Measurements from ENCODE around the gene ZSCAN5B. TPM values are rescaled to one million over a fixed set of nuclear protein-coding genes. Genes with fewer than 3 reads are reported as not detected.

The ZSCAN5B gene
- total RNA-seq, 4 donors from 2014 or later = 1.2 TPM; not detected in 3

GRCh38 chr19:56174550-56174949 lies 23.0 kb downstream of the ZSCAN5B start:
- Histone ChIP-seq H3K4me3 (no peak overlapping the region), H3K9me3 (no peaks in the 10 kb centered on the region), H3K27ac (replicated peaks in 1 of 4) (no peak overlapping the region), H3K27me3 (peaks cover 0 to 47% (median 0%) of the 10 kb centered on the region in 4 donors), H3K4me1 (peaks cover 0 to 5% (median 2%) of the 10 kb centered on the region in 4 donors), H3K36me3 (no peaks in the 10 kb centered on the region)
- intact Hi-C loops (cut with DNase I) = loop anchor here (5.0 kb wide), 1 partner anchor 82 kb away; no protein-coding TSS in a partner anchor
- WGBS = 43% methylated on average over 11 of the region's 11 CpGs
- TF ChIP-seq, protein P1, sequence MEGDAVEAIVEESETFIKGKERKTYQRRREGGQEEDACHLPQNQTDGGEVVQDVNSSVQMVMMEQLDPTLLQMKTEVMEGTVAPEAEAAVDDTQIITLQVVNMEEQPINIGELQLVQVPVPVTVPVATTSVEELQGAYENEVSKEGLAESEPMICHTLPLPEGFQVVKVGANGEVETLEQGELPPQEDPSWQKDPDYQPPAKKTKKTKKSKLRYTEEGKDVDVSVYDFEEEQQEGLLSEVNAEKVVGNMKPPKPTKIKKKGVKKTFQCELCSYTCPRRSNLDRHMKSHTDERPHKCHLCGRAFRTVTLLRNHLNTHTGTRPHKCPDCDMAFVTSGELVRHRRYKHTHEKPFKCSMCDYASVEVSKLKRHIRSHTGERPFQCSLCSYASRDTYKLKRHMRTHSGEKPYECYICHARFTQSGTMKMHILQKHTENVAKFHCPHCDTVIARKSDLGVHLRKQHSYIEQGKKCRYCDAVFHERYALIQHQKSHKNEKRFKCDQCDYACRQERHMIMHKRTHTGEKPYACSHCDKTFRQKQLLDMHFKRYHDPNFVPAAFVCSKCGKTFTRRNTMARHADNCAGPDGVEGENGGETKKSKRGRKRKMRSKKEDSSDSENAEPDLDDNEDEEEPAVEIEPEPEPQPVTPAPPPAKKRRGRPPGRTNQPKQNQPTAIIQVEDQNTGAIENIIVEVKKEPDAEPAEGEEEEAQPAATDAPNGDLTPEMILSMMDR (IDR thresholded peaks at IDR 0.05) = no peak
- no peak for TF ChIP-seq EP300 (IDR thresholded peaks at IDR 0.05)
- no peak for TF ChIP-seq POLR2AphosphoS5 (IDR thresholded peaks at IDR 0.05)
- no peak for DNase-seq (ENCODE audit: extremely low spot score)

DNA sequence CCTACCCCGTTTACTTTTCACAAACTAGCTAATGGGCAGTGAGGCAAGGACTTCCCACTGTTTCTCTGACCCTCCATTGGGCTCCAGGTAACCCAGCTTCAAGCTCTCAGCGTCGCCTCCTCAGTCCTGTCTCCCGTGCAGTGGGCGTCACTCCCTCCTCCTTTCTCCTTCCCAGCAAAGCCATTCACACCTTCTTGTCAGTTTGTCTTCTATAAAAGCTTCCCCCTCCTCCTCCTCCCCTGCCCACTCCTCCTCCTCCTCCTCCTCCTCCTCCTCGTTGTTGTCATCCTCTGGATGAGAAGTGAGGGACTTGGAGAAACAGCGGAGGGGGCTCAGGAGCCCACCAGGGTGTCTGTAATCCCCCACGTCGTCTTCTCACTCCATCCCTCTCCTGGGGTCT lies 23.5 kb downstream of the ZSCAN5B start:
- H3K4me1 ChIP-seq = peaks cover 0 to 5% (median 2%) of the 10 kb centered on the region in 4 donors
- intact Hi-C loops (cut with DNase I) = loop anchor here (5.0 kb wide), 1 partner anchor 82 kb away; no protein-coding TSS in a partner anchor
- no peak overlapping the region for H3K4me3 ChIP-seq
- peaks cover 0 to 47% (median 0%) of the 10 kb centered on the region in 4 donors for H3K27me3 ChIP-seq
- H3K36me3 ChIP-seq = no peaks in the 10 kb centered on the region
- H3K27ac ChIP-seq (replicated peaks in 1 of 4) = no peak overlapping the region
- no peak for DNase-seq (ENCODE audit: extremely low spot score)
- no peaks in the 10 kb centered on the region for H3K9me3 ChIP-seq
- TF ChIP-seq EP300 (IDR thresholded peaks at IDR 0.05) (no peak), POLR2AphosphoS5 (IDR thresholded peaks at IDR 0.05) (no peak), POLR2A (IDR thresholded peaks at IDR 0.05; ENCODE audit: low read depth) (no peak)
- TF ChIP-seq, protein P1 (IDR thresholded peaks at IDR 0.05) = no peak
- 15% methylated on average over 9 of the region's 9 CpGs for WGBS

DNA sequence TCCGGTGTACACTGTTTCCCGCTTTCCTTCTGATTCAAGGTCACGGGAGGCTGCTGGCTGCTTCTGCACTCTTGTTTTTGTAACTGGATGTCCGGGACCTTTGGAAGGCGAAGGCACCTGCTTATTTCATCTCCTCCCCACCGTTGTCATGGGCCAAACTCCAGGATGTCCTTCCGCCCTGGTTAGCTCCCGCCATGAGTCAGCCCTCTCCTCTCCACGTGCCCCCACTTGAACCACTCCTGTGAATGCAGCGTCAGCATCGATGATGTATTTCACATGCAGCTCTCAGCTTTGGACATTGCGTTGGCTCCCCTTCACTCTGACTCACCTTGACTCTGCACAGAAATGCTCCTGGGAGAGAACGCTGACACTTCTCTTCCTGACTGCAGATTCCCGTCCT lies 27.3 kb downstream of the ZSCAN5B start:
- 50% methylated on average over 14 of the region's 14 CpGs for WGBS
- intact Hi-C loops (cut with DNase I) = loop anchor here (2.0 to 5.0 kb wide), 2 partner anchors 65 to 78 kb away; no protein-coding TSS in a partner anchor
- TF ChIP-seq POLR2A (IDR thresholded peaks at IDR 0.05; ENCODE audit: low read depth) (no peak), EP300 (IDR thresholded peaks at IDR 0.05) (no peak), POLR2AphosphoS5 (IDR thresholded peaks at IDR 0.05) (no peak)
- TF ChIP-seq, protein P1 (IDR thresholded peaks at IDR 0.05) = no peak
- DNase-seq (ENCODE audit: extremely low spot score) = no peak
- Histone ChIP-seq H3K4me3 (no peak overlapping the region), H3K36me3 (no peaks in the 10 kb centered on the region), H3K27ac (replicated peaks in 1 of 4) (no peak overlapping the region), H3K9me3 (no peaks in the 10 kb centered on the region), H3K27me3 (peaks cover 0 to 23% (median 0%) of the 10 kb centered on the region in 4 donors), H3K4me1 (peaks cover 0 to 5% (median 2%) of the 10 kb centered on the region in 4 donors)

GRCh38 chr19:56167064-56167578 lies 30.5 kb downstream of the ZSCAN5B start:
- intact Hi-C loops (cut with DNase I) = no loop called here
- Histone ChIP-seq H3K27ac (replicated peaks in 1 of 4) (no peak overlapping the region), H3K36me3 (peaks cover 0 to 1% (median 0%) of the 10 kb centered on the region in 4 donors), H3K27me3 (no peaks in the 10 kb centered on the region), H3K9me3 (no peaks in the 10 kb centered on the region), H3K4me3 (no peak overlapping the region), H3K4me1 (peaks cover 0 to 5% (median 2%) of the 10 kb centered on the region in 4 donors)
- DNase-seq (ENCODE audit: extremely low spot score) = no peak
- TF ChIP-seq POLR2A (IDR thresholded peaks at IDR 0.05; ENCODE audit: low read depth) (no peak), POLR2AphosphoS5 (IDR thresholded peaks at IDR 0.05) (no peak), EP300 (IDR thresholded peaks at IDR 0.05) (no peak)
- TF ChIP-seq, protein P1 (IDR thresholded peaks at IDR 0.05) = no peak
- WGBS = 37% methylated on average over 7 of the region's 7 CpGs

DNA sequence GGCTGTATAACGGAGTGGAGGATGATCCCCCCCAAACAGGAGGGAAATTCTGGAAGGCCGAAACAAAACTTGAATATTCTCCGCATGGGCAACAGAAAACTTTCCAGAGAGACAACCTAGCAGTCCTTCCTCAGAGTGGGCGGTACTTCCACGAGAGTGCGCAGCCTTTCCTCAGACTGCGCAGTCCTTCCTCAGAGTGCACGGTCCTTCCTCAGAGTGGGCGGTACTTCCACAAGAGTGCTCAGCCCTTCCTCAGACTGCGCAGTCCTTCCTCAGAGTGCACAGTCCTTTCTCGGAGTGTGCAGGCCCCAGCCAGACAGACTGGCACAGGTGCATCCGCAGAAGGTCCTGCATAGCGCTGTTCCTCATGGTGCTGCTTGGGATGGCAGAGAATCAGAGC lies 34.5 kb downstream of the ZSCAN5B start:
- DNase-seq (ENCODE audit: extremely low spot score) = no peak
- H3K9me3 ChIP-seq = no peaks in the 10 kb centered on the region
- H3K36me3 ChIP-seq = peaks cover 15 to 37% (median 36%) of the 10 kb centered on the region in 4 donors
- 85% methylated on average over 13 of the region's 13 CpGs for WGBS
- intact Hi-C loops (cut with DNase I) = no loop called here
- no peak overlapping the region for H3K4me3 ChIP-seq
- no peaks in the 10 kb centered on the region for H3K27me3 ChIP-seq
- no peak overlapping the region for H3K27ac ChIP-seq (replicated peaks in 1 of 4)
- no peaks in the 10 kb centered on the region for H3K4me1 ChIP-seq
- TF ChIP-seq EP300 (IDR thresholded peaks at IDR 0.05) = no peak
- no peak for TF ChIP-seq POLR2AphosphoS5 (IDR thresholded peaks at IDR 0.05)
- TF ChIP-seq, protein P1 (IDR thresholded peaks at IDR 0.05) = no peak
- no peak for TF ChIP-seq POLR2A (IDR thresholded peaks at IDR 0.05; ENCODE audit: low read depth)

Measured in esophagus muscularis mucosa (tissue), 4 donors.